Kidney (tissue), 14 donors: Measurements from ENCODE around the gene CCSER2. TPM values are rescaled to one million over a fixed set of nuclear protein-coding genes. Genes with fewer than 3 reads are reported as not detected.

Experiments
- DNase-seq, 5 donors: peaks; one replicate each; pipeline ENCODE4 v3.0.0-alpha.2; 2013 to 2020
- FAIRE-seq: peaks from 2 replicates; lab custom pipeline; 2012; peaks lifted over from hg19 to GRCh38; lab: Jason Lieb, UNC
- H3K27ac ChIP-seq, 2 donors: one replicate each; pipeline ENCODE4 v1.7.0; 2013; ENCODE audit warnings: low read depth in 2 of 2, low read length in 2 of 2, inconsistent platforms in 1 of 2
- H3K27me3 ChIP-seq: one replicate; pipeline ENCODE4 v1.7.1; 2013; ENCODE audit warnings: low read length, inconsistent platforms; ENCODE audit not compliant: control insufficient read depth, insufficient read depth
- H3K36me3 ChIP-seq, 3 donors: one replicate each; pipeline versions ENCODE4 v1.7.0 to v1.7.1; 2013; ENCODE audit warnings: low read length in 3 of 3, control low read depth in 1 of 3, inconsistent platforms in 1 of 3; ENCODE audit not compliant: insufficient read depth in 3 of 3, control insufficient read depth in 2 of 3
- H3K4me1 ChIP-seq, 3 donors: one replicate each; pipeline versions ENCODE4 v1.7.0 to v1.7.1; 2013; ENCODE audit warnings: low read length in 3 of 3, inconsistent platforms in 1 of 3, low read depth in 1 of 3; ENCODE audit not compliant: control insufficient read depth in 2 of 3, insufficient read depth in 2 of 3
- H3K4me3 ChIP-seq, 3 donors: one replicate each; pipeline versions ENCODE4 v1.7.0 to v1.8.1; 2013; ENCODE audit warnings: low read length in 3 of 3, control low read depth in 1 of 3, inconsistent platforms in 1 of 3
- H3K9ac ChIP-seq, 3 donors: one replicate each; pipeline versions ENCODE4 v1.7.0 to v1.7.1; 2013; ENCODE audit warnings: low read length in 3 of 3, control low read depth in 1 of 3, inconsistent platforms in 1 of 3
- H3K9me3 ChIP-seq, 3 donors: one replicate each; pipeline versions ENCODE4 v1.7.0 to v1.7.1; 2013; ENCODE audit warnings: low read length in 3 of 3, control low read depth in 1 of 3, inconsistent platforms in 1 of 3; ENCODE audit not compliant: control insufficient read depth in 2 of 3, insufficient read depth in 1 of 3
- CTCF ChIP-seq: IDR thresholded peaks from 3 replicates; pipeline ENCODE4 v1.5.1; 2012; ENCODE audit warnings: mild to moderate bottlenecking, moderate library complexity, borderline replicate concordance; ENCODE audit not compliant: insufficient read depth; ENCODE audit errors: extremely low read depth
- intact Hi-C: fragments of 100-400 bp; cut with DNase I; formaldehyde crosslinking; loops from one replicate; pipeline ENCODE4 v1.11.1; 2022
- polyA plus RNA-seq: library from polyadenylated mRNA; stranded (reverse); fragments of 350-450 nt; fragmentation: Illumina TruSeq; extraction: RNeasy Lipid Tissue Mini Kit (QIAGEN cat#74804); gene quantifications from one replicate; pipeline ENCODE4 v1.2.3, GENCODE V29; 2014; ENCODE audit warnings: low read depth, low replicate concordance; ENCODE audit not compliant: insufficient read depth
- total RNA-seq: library from RNA; stranded (reverse); fragmentation: NEBNext Ultra II Directional; extraction: Animal tissue kit (Norgen Biotek cat#: 25700); gene quantifications from one replicate; pipeline ENCODE4 v1.2.1, GENCODE V29; 2021
- donor health status: control.
- donor health status: control.
- donor health status: control.
- donor health status: control.
- donor health status: control.
- donor health status: DM: yes; HTN: yes; CAD: no.
- donor health status: Normal renal cell carcinoma (clear cell type).

CCSER2 gene
- total and polyA plus RNA-seq, 2 donors from 2014 or later = 12.6 to 46.4 TPM

DNA sequence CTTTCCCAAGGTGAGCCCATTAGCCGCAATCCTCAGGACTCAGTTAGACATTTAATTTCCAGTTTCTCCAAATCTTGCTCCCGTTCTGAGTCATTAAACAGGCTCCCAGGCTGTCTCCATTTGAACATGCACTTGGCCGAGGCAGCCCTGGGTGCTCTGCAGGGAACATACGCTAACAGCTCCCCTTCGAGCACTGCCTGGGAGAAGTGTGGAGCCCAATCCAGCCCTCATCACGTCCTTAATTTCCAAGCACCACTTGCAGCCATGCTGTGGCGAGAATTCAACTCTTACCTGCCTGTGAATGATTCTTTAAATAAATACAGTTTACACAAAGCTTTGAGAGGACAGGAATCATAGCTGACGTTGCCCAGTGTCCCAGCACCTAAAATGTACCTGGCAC is 218.2 kb downstream of the CCSER2 start:
- intact Hi-C loops = loop anchor here (10.0 kb wide), 1 partner anchor 1828 kb away; no protein-coding TSS in a partner anchor
- no peaks in the 10 kb centered on the region for H3K36me3 ChIP-seq
- FAIRE-seq (no peak), DNase-seq (no peak)
- no peak overlapping the region for H3K9ac ChIP-seq
- no peaks in the 10 kb centered on the region for H3K27me3 ChIP-seq
- no peak overlapping the region for H3K4me3 ChIP-seq
- no peak for TF ChIP-seq CTCF
- H3K27ac ChIP-seq = no peak overlapping the region
- H3K9me3 ChIP-seq = no peaks in the 10 kb centered on the region
- peaks cover 0 to 5% (median 0%) of the 10 kb centered on the region in 3 donors for H3K4me1 ChIP-seq

DNA sequence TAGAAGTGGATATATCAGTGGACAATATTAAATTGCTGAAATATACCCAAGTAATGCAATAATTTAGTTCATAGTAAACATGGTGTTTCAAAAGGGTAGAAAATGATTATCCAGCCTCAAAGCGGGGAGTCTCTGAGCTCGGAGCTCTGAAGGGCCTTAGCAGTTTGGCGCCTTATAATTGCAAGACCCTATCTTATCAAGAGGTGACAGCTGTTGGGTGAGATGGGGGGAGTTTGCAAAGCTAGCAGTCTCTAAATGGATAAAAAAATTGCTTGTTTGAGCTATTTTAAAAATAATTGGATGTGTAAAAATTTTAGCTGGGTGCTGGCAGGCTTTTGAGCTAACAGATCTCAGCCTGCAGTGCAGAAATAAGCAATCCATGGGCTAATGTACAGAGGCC is 219.2 kb downstream of the CCSER2 start:
- no peak overlapping the region for H3K4me3 ChIP-seq
- no peak overlapping the region for H3K27ac ChIP-seq
- intact Hi-C loops = loop anchor here (10.0 kb wide), 1 partner anchor 1827 kb away; no protein-coding TSS in a partner anchor
- peaks cover 0 to 5% (median 0%) of the 10 kb centered on the region in 3 donors for H3K4me1 ChIP-seq
- H3K9me3 ChIP-seq = no peaks in the 10 kb centered on the region
- H3K36me3 ChIP-seq = no peaks in the 10 kb centered on the region
- no peak overlapping the region for H3K9ac ChIP-seq
- no peaks in the 10 kb centered on the region for H3K27me3 ChIP-seq
- DNase-seq (no peak), FAIRE-seq (no peak)
- TF ChIP-seq CTCF = no peak

DNA sequence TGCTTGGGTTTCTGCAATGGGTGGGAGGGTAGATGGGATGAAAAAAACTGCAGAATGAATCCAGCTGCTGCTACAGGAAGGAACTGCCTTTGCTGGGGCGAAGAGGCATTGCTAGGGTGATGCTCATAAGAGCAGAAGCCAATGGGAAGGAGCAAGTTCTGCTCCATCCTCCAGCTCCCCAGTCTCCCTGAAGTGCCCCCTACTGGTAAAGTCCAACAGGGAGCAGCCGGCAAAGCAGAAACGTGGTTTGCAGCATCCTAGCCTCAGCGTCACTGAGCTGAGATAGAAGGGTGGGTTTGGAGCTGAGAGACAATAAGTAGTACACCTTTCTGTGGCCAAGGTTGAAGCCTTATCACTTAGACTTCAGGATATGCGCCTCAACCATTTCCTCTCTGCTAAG is 220.5 kb downstream of the CCSER2 start:
- no peak for FAIRE-seq
- H3K4me1 ChIP-seq = peaks cover 0 to 5% (median 0%) of the 10 kb centered on the region in 3 donors
- H3K9ac ChIP-seq = no peak overlapping the region
- DNase-seq = peak in 1 of 5 donors; percentile 28
- no peaks in the 10 kb centered on the region for H3K27me3 ChIP-seq
- H3K27ac ChIP-seq = no peak overlapping the region
- intact Hi-C loops = loop anchor here (10.0 kb wide), 1 partner anchor 1826 kb away; no protein-coding TSS in a partner anchor
- no peaks in the 10 kb centered on the region for H3K36me3 ChIP-seq
- H3K9me3 ChIP-seq = no peaks in the 10 kb centered on the region
- no peak overlapping the region for H3K4me3 ChIP-seq
- no peak for TF ChIP-seq CTCF
